HepG2 (cell line): Measurements from ENCODE around the gene DHX8. TPM values are rescaled to one million over a fixed set of nuclear protein-coding genes. Genes with fewer than 3 reads are reported as not detected.

Experiments used
- AHR ChIP-seq: IDR thresholded peaks from 2 replicates; pipeline ENCODE4 v1.6.1; 2018; ENCODE audit warnings: missing genetic modification reagents, missing compliant biosample characterization
- CENPT ChIP-seq: sonication (generic); formaldehyde crosslinking; IDR thresholded peaks from 2 replicates; pipeline ENCODE4 v1.8.0; 2022; ENCODE audit warnings: low read depth, mild to moderate bottlenecking, moderate library complexity, missing genetic modification reagents
- E2F5 ChIP-seq: sonication (generic); formaldehyde crosslinking; conservative IDR thresholded peaks from 2 replicates; pipeline ENCODE4 v1.4.0; 2020; ENCODE audit warnings: missing genetic modification reagents
- HDAC1 ChIP-seq: sonication (generic); formaldehyde crosslinking; IDR thresholded peaks from 2 replicates; pipeline ENCODE4 v1.5.1; 2020; ENCODE audit warnings: mild to moderate bottlenecking, missing genetic modification reagents
- HOXA3 ChIP-seq: sonication (generic); formaldehyde crosslinking; IDR thresholded peaks from 2 replicates; pipeline ENCODE4 v1.5.0; 2020; ENCODE audit warnings: missing genetic modification reagents
- NR3C1 ChIP-seq: sonication (generic); formaldehyde crosslinking; IDR thresholded peaks from 2 replicates; pipeline ENCODE4 v1.4.0; 2020; ENCODE audit warnings: missing genetic modification reagents
- ONECUT2 ChIP-seq: sonication (generic); formaldehyde crosslinking; IDR thresholded peaks from 2 replicates; pipeline ENCODE4 v1.4.0; 2020; ENCODE audit warnings: missing genetic modification reagents
- TBX2 ChIP-seq: sonication (generic); formaldehyde crosslinking; IDR thresholded peaks from 2 replicates; pipeline ENCODE4 v1.5.0; 2020; ENCODE audit warnings: missing genetic modification reagents, mild to moderate bottlenecking, borderline replicate concordance
- XRCC5 ChIP-seq: fragments of 200-400 bp; formaldehyde crosslinking; optimal IDR thresholded peaks from 2 replicates; pipeline ENCODE3; 2017; ENCODE audit warnings: mild to moderate bottlenecking, low read length
- ZNF552 ChIP-seq: sonication (generic); formaldehyde crosslinking; IDR thresholded peaks from 2 replicates; pipeline ENCODE4 v1.9.0; 2022; ENCODE audit warnings: missing genetic modification reagents, mild to moderate bottlenecking, borderline replicate concordance
- ZNF639 ChIP-seq: conservative IDR thresholded peaks from 2 replicates; pipeline ENCODE4 v1.6.1; 2018; ENCODE audit warnings: missing genetic modification reagents
- ZNF646 ChIP-seq: sonication (generic); formaldehyde crosslinking; IDR thresholded peaks from 2 replicates; pipeline ENCODE4 v1.9.0; 2021; ENCODE audit warnings: mild to moderate bottlenecking, missing genetic modification reagents
- ZNF672 ChIP-seq: sonication (generic); formaldehyde crosslinking; IDR thresholded peaks from 2 replicates; pipeline ENCODE4 v1.8.1; 2022; ENCODE audit warnings: missing genetic modification reagents
- polyA plus RNA-seq, 8 experiments: library from polyadenylated mRNA; depleted of rRNA in 3 of 8; stranded (reverse) in 7 of 8; unstranded in 1 of 8; fragments of >200 nt; fragmentation: Illumina TruSeq in 4 of 8; extraction: Trizol in 4 of 8; gene quantifications; 2 replicates each; pipeline versions ENCODE4 v1.2.1 to v1.2.3, GENCODE V29; 2011 to 2016; ENCODE audit warnings: low read depth in 4 of 8, missing spikeins in 1 of 8, mixed read lengths in 1 of 8; ENCODE audit not compliant: insufficient read depth in 1 of 8
- total RNA-seq, 5 experiments: library from RNA; depleted of rRNA; stranded (reverse); fragments of >200 nt; fragmentation: Illumina TruSeq; extraction: Trizol; gene quantifications; 2 replicates each; pipeline ENCODE4 v1.2.3, GENCODE V29; 2016; ENCODE audit warnings: low read depth in 1 of 5
- TF ChIP-seq, protein P1 (sequence below): sonication (generic); formaldehyde crosslinking; IDR thresholded peaks from 2 replicates; pipeline ENCODE4 v1.4.0; 2020; ENCODE audit warnings: missing genetic modification reagents, borderline replicate concordance
- TF ChIP-seq, protein P2 (sequence below): fragments of 450-650 bp; IDR thresholded peaks from 2 replicates; pipeline ENCODE4 v1.6.1; 2017

DHX8 gene
- total and polyA plus RNA-seq, 2 of the 13 experiments (the other 11 are each of a cell fraction or from before 2014, with no cell fraction given) = 24.8 to 48.9 TPM

GRCh38 chr17:43559161-43559816, 75.5 kb downstream of the DHX8 start (continued):
- TF ChIP-seq, protein P1, sequence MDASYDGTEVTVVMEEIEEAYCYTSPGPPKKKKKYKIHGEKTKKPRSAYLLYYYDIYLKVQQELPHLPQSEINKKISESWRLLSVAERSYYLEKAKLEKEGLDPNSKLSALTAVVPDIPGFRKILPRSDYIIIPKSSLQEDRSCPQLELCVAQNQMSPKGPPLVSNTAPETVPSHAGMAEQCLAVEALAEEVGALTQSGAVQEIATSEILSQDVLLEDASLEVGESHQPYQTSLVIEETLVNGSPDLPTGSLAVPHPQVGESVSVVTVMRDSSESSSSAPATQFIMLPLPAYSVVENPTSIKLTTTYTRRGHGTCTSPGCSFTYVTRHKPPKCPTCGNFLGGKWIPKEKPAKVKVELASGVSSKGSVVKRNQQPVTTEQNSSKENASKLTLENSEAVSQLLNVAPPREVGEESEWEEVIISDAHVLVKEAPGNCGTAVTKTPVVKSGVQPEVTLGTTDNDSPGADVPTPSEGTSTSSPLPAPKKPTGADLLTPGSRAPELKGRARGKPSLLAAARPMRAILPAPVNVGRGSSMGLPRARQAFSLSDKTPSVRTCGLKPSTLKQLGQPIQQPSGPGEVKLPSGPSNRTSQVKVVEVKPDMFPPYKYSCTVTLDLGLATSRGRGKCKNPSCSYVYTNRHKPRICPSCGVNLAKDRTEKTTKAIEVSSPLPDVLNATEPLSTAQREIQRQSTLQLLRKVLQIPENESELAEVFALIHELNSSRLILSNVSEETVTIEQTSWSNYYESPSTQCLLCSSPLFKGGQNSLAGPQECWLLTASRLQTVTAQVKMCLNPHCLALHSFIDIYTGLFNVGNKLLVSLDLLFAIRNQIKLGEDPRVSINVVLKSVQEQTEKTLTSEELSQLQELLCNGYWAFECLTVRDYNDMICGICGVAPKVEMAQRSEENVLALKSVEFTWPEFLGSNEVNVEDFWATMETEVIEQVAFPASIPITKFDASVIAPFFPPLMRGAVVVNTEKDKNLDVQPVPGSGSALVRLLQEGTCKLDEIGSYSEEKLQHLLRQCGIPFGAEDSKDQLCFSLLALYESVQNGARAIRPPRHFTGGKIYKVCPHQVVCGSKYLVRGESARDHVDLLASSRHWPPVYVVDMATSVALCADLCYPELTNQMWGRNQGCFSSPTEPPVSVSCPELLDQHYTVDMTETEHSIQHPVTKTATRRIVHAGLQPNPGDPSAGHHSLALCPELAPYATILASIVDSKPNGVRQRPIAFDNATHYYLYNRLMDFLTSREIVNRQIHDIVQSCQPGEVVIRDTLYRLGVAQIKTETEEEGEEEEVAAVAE = no peak
- no peak for TF ChIP-seq ZNF552 (CRISPR knock-in tag)
- no peak for TF ChIP-seq NR3C1 (CRISPR knock-in tag)
- TF ChIP-seq, protein P2, sequence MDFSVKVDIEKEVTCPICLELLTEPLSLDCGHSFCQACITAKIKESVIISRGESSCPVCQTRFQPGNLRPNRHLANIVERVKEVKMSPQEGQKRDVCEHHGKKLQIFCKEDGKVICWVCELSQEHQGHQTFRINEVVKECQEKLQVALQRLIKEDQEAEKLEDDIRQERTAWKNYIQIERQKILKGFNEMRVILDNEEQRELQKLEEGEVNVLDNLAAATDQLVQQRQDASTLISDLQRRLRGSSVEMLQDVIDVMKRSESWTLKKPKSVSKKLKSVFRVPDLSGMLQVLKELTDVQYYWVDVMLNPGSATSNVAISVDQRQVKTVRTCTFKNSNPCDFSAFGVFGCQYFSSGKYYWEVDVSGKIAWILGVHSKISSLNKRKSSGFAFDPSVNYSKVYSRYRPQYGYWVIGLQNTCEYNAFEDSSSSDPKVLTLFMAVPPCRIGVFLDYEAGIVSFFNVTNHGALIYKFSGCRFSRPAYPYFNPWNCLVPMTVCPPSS = no peak
- TF ChIP-seq ZNF639 (CRISPR knock-in tag) = no peak
- peak; percentile 32 for TF ChIP-seq XRCC5
- TF ChIP-seq TBX2 = peak; percentile 56; the same call in 1 of the 2 replicates
- TF ChIP-seq E2F5 (CRISPR knock-in tag) = no peak
- TF ChIP-seq ONECUT2 (CRISPR knock-in tag) = 0 out of 2 replicates have a peak, but pooled peaks have one; percentile 12
- no peak for TF ChIP-seq ZNF672 (CRISPR knock-in tag)
- peak; percentile 50; the same call in 1 of the 2 replicates for TF ChIP-seq HOXA3 (CRISPR knock-in tag)
- TF ChIP-seq AHR (CRISPR knock-in tag) = peak; percentile 26; the same call in 1 of the 2 replicates
- peak; percentile 47; the same call in 1 of the 2 replicates for TF ChIP-seq HDAC1 (CRISPR knock-in tag)
- no peak for TF ChIP-seq CENPT (CRISPR knock-in tag)
- TF ChIP-seq ZNF646 (CRISPR knock-in tag) = no peak
